Thyroid gland (tissue), 4 donors: Measurements from ENCODE around the gene PPP2R1A.

ENCODE experiments used
- CTCF ChIP-seq, 6 experiments: fragments of 200-600 bp in 3 of 6; fragments of 450-650 bp in 3 of 6; sonication (generic) in 3 of 6; IDR thresholded peaks; one replicate each; pipeline ENCODE4 v1.5.1; 2016 to 2019; ENCODE audit warnings: antibody characterized with exemption in 6 of 6, mild to moderate bottlenecking in 2 of 6, inconsistent platforms in 1 of 6, moderate library complexity in 1 of 6
- POLR2A ChIP-seq, 2 donors: fragments of 450-650 bp; IDR thresholded peaks; one replicate each; pipeline ENCODE4 v1.6.1; 2017; ENCODE audit warnings: antibody characterized with exemption in 2 of 2, mild to moderate bottlenecking in 2 of 2, moderate library complexity in 1 of 2

GRCh38 chr19:52216401-52216800 lies 26.5 kb downstream of the PPP2R1A start:
- no peak for TF ChIP-seq CTCF (IDR thresholded peaks at IDR 0.05)
- no peak for TF ChIP-seq POLR2A (IDR thresholded peaks at IDR 0.05)
